ENCODE measurements around the gene FBLN2. TPM values are rescaled to one million over a fixed set of nuclear protein-coding genes. Genes with fewer than 3 reads are reported as not detected.
"Not testable (repeated sequence)": the region's sequence is repeated elsewhere in the genome, so short reads cannot be mapped to it uniquely, and the experiment has no call there.

The FBLN2 gene
- not detected in 2 replicates for total RNA-seq (2013; cell fraction: nucleolus; rRNA removed)
- total RNA-seq (2014; rRNA removed), result 0.11 TPM in 2 replicates
- total RNA-seq (2014; rRNA removed; fragmentation: Illumina TruSeq; extraction: Trizol), result 0.13 TPM in 1 of 2 replicates, not detected in the other
- 0.27 and 0.41 TPM in 2 replicates for total RNA-seq (2021)
- polyA plus RNA-seq (2011; ENCODE audit: low read depth), result 0.14 TPM
- polyA plus RNA-seq (2011; rRNA removed), result 0.03 and 0.04 TPM in 2 replicates
- polyA plus RNA-seq (2011; cell fraction: cytosol; rRNA removed), result 0.03 and 0.06 TPM in 2 replicates
- 0.04 and 0.06 TPM in 2 replicates for polyA plus RNA-seq (2011; cell fraction: nucleus; rRNA removed)
- 0.12 and 0.32 TPM in 2 replicates for polyA plus RNA-seq (2012)
- 0.10 TPM in 1 of 2 replicates, not detected in the other for polyA plus RNA-seq (2014; fragmentation: Illumina TruSeq; extraction: Trizol)
- not detected for polyA plus RNA-seq (2014; fragmentation: Nextera tagmentation; extraction: Ambion mirVana)
- polyA plus RNA-seq (2014; rRNA removed), result 0.22 and 0.37 TPM in 2 replicates
- under 1 TPM; 0.03 to 0.39 TPM for polyA plus RNA-seq (2016; fragmentation: Nextera tagmentation; extraction: Ambion mirVana)
- polyA minus RNA-seq (2011; rRNA and poly(A)+ RNA removed), result not detected in 2 replicates
- not detected in 2 replicates for polyA minus RNA-seq (2011; cell fraction: cytosol; rRNA and poly(A)+ RNA removed)
- polyA minus RNA-seq (2011; cell fraction: nucleus; rRNA and poly(A)+ RNA removed), result not detected in 2 replicates
- percentile 8 among the genes with signal in this experiment for Bru-seq, nascent RNA
- BruChase-seq, experiment 1, labeled RNA remaining after a 6-hour chase, result percentile 5 among the genes with signal in this experiment
- percentile 5 among the genes with signal in this experiment for BruChase-seq, experiment 2, labeled RNA remaining after a 2-hour chase
- long read RNA-seq, experiment 1, result 0 reads
- long read RNA-seq, experiment 2, result 0 reads

- SMC1A ChIA-PET (ENCODE audit: uncharacterized antibody, unreplicated experiment), result no interaction called here
- peaks cover 5 to 11% of the 10 kb centered on the region in 2 experiments for H3K27me3 ChIP-seq (replicated peaks in 1 of 2; ENCODE audit: control insufficient read depth in 2 of 2, insufficient read depth in 2 of 2, low read length in 1 of 2)
- FAIRE-seq (no peak), DNase-seq (ENCODE audit: low read depth, low spot score) (no peak), ATAC-seq (no peak)
- H3K27ac ChIP-seq (ENCODE audit: control insufficient read depth, insufficient read depth), result no peak within 1 kb of the TSS
- no peak within 1 kb of the TSS for H3K9ac ChIP-seq (ENCODE audit: control insufficient read depth, insufficient read depth, low read length)
- intact Hi-C loops (cut with micrococcal nuclease; ENCODE audit: unreplicated experiment) (no loop called here), in situ Hi-C loops (cut with MboI) (no loop called here)
- H2AFZ ChIP-seq (ENCODE audit: control insufficient read depth, low read depth, low read length), result no peak within 1 kb of the TSS
- RAD21 ChIA-PET (ENCODE audit: unreplicated experiment), result no interaction called here
- H3K4me2 ChIP-seq (ENCODE audit: control insufficient read depth, insufficient read depth), result no peak within 1 kb of the TSS
- BruUV-seq (replicated peaks), result no TSS peak
- CTCF ChIA-PET, result no interaction called here
- no peaks in the 10 kb centered on the region for H3K79me2 ChIP-seq (ENCODE audit: control insufficient read depth, insufficient read depth, low read length)
- POLR2A ChIA-PET, result no interaction called here
- H3K4me1 ChIP-seq (ENCODE audit: control insufficient read depth, insufficient read depth, low read length), result no peaks in the 10 kb centered on the region
- H3K9me3 ChIP-seq (replicated peaks; ENCODE audit: control insufficient read depth, insufficient read depth, low read length), result no peaks in the 10 kb centered on the region
- H3K4me3 ChIP-seq, result no peak within 1 kb of the TSS
- H4K20me1 ChIP-seq (ENCODE audit: control insufficient read depth, insufficient read depth), result no peaks in the 10 kb centered on the region; the same call in 1 of the 2 replicates
- 16% methylated on average over 19 of the region's 107 CpGs for WGBS (ENCODE audit: insufficient coverage, insufficient replicate concordance, low lambda C conversion rate, missing lambda C conversion rate)
- no peak for TF ChIP-seq CREB1 (IDR thresholded peaks at IDR 0.05; ENCODE audit: low read depth)
- TF ChIP-seq SUZ12 (IDR thresholded peaks at IDR 0.05; ENCODE audit: unreplicated experiment), result peak; percentile 68
- no peaks in the 10 kb centered on the region for H3K36me3 ChIP-seq (ENCODE audit: control insufficient read depth in 2 of 2, insufficient read depth in 2 of 2, low read length in 1 of 2)
These were observed at the start of gene FBLN2 for GRCh38 chr3:13548696-13549622. Gene FBLN2, plus strand, starts transcription at chr3:13549125. Its CDS starts 21,231 bp downstream, at chr3:13570356.

DNA sequence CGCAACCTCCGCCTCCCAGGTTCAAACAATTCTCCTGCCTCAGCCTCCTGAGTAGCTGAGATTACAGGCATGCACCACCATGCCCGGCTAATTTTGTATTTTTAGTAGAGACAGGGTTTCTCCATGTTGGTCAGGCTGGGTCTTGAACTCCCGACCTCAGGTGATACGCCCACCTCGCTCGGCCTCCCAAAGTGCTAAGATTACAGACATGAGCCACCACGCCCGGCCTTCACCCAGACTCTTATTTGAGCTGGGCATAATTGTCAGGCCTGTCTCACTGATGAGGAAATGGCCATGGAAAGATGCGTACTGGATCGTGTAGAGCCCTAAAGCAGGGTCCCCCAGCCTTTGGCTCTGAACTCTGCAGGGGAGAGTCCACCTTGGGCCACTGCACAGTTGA is 49.7 kb upstream of the FBLN2 start:
- FAIRE-seq; H3K27ac ChIP-seq (ENCODE audit: control insufficient read depth, insufficient read depth); H2AFZ ChIP-seq (ENCODE audit: control insufficient read depth, low read depth, low read length); DNase-seq (ENCODE audit: low read depth, low spot score); H3K79me2 ChIP-seq (ENCODE audit: control insufficient read depth, insufficient read depth, low read length); H3K4me3 ChIP-seq; H3K36me3 ChIP-seq (ENCODE audit: control insufficient read depth in 2 of 2, insufficient read depth in 2 of 2, low read length in 1 of 2); H3K27me3 ChIP-seq (replicated peaks in 1 of 2; ENCODE audit: control insufficient read depth in 2 of 2, insufficient read depth in 2 of 2, low read length in 1 of 2); H3K9me3 ChIP-seq (replicated peaks; ENCODE audit: control insufficient read depth, insufficient read depth, low read length); H4K20me1 ChIP-seq (ENCODE audit: control insufficient read depth, insufficient read depth); POLR2A ChIA-PET; BruUV-seq (replicated peaks); H3K4me2 ChIP-seq (ENCODE audit: control insufficient read depth, insufficient read depth); H3K9ac ChIP-seq (ENCODE audit: control insufficient read depth, insufficient read depth, low read length); ATAC-seq: not testable (repeated sequence)
- RAD21 ChIA-PET (ENCODE audit: unreplicated experiment), result interaction anchor here (3.6 kb wide), 1 partner anchor 150 kb away, joined by 31 read pairs; no protein-coding TSS in a partner anchor
- in situ Hi-C loops (cut with MboI), result loop anchor here (5.0 kb wide), 1 partner anchor 148 kb away; no protein-coding TSS in a partner anchor
- intact Hi-C loops (cut with micrococcal nuclease; ENCODE audit: unreplicated experiment), result loop anchor here (10.0 kb wide), 1 partner anchor 386 kb away; the partner anchor contains the start of gene WNT7A
- SMC1A ChIA-PET (ENCODE audit: uncharacterized antibody, unreplicated experiment), result interaction anchor here (0.6 kb wide), 1 partner anchor 427 kb away, joined by 3 read pairs; no protein-coding TSS in a partner anchor
- 47% methylated on average over 11 of the region's 11 CpGs for whole genome bisulfite sequencing (ENCODE audit: insufficient coverage, insufficient replicate concordance, low lambda C conversion rate, missing lambda C conversion rate)
- CTCF ChIA-PET, result interaction anchor here (0.7 to 8.1 kb wide), 6 partner anchors 9 to 158 kb away, joined by 3 to 231 read pairs (median 3); no protein-coding TSS in a partner anchor
- H3K4me1 ChIP-seq (ENCODE audit: control insufficient read depth, insufficient read depth, low read length), result peaks cover 11% of the 10 kb centered on the region

Data from GM12878 (cell line).